HG03521 (cell line): ENCODE results near the gene THBD.

Experiments
- ATAC-seq: cut with Tn5 transposase; IDR thresholded peaks from one replicate; pipeline ENCODE4 v1.9.1; 2021; ENCODE audit warnings: mild to moderate bottlenecking, moderate library complexity; ENCODE audit not compliant: unreplicated experiment

The THBD gene

GRCh38 chr20:23049201-23050075 lies at the start of gene THBD:
TSS of gene THBD (minus strand) at chr20:23049672. CDS start at chr20:23049504, 168 bp downstream.
- ATAC-seq: no peak

GRCh38 chr20:23097636-23098580 lies 48.4 kb upstream of the THBD start:
- ATAC-seq: no peak

GRCh38 chr20:23096986-23097520 lies 47.6 kb upstream of the THBD start:
- no peak for ATAC-seq

- ATAC-seq: no peak
Measured at GRCh38 chr20:23096097-23096496, 46.6 kb upstream of the THBD start.

- ATAC-seq: no peak
Measured at GRCh38 chr20:23095499-23095898, 46.0 kb upstream of the THBD start.

GRCh38 chr20:23094927-23095326 lies 45.5 kb upstream of the THBD start:
- ATAC-seq: no peak

- ATAC-seq: no peak
Measured at GRCh38 chr20:23094213-23094896, 44.9 kb upstream of the THBD start.

GRCh38 chr20:23093613-23094012 lies 44.1 kb upstream of the THBD start:
- no peak for ATAC-seq

GRCh38 chr20:23092861-23093495 lies 43.5 kb upstream of the THBD start:
- no peak for ATAC-seq

GRCh38 chr20:23092384-23092756 lies 42.9 kb upstream of the THBD start:
- no peak for ATAC-seq

GRCh38 chr20:23091721-23092383 lies 42.4 kb upstream of the THBD start:
- no peak for ATAC-seq

- ATAC-seq: no peak
Measured at GRCh38 chr20:23090878-23091277, 41.4 kb upstream of the THBD start.

GRCh38 chr20:23090147-23090546 lies 40.7 kb upstream of the THBD start:
- ATAC-seq: no peak

- no peak for ATAC-seq
Measured at GRCh38 chr20:23088866-23089265, 39.4 kb upstream of the THBD start.

GRCh38 chr20:23087587-23088251 lies 38.2 kb upstream of the THBD start:
- ATAC-seq: no peak

GRCh38 chr20:23086931-23087411 lies 37.5 kb upstream of the THBD start:
- ATAC-seq: no peak

GRCh38 chr20:23086056-23086566 lies 36.6 kb upstream of the THBD start, which contains the start of gene CD93:
TSS of gene CD93 (minus strand) at chr20:23086324. CDS start at chr20:23086192, 132 bp downstream.
- no peak for ATAC-seq

GRCh38 chr20:23085436-23086055 lies 36.1 kb upstream of the THBD start:
- ATAC-seq: no peak
